Measurements from ENCODE around the gene CD2BP2.
"Not testable (repeated sequence)": the region's sequence is repeated elsewhere in the genome, so short reads cannot be mapped to it uniquely, and the experiment has no call there.

CD2BP2 gene

GRCh38 chr16:30358990-30359870 is 4.1 kb upstream of the CD2BP2 start:
- DNase-seq, result no peak

GRCh38 chr16:30358577-30358936 is 3.4 kb upstream of the CD2BP2 start:
- DNase-seq, result no peak

- DNase-seq, result no peak
Observed at GRCh38 chr16:30357715-30358576, 2.8 kb upstream of the CD2BP2 start.

GRCh38 chr16:30357085-30357714 is 2.1 kb upstream of the CD2BP2 start:
- DNase-seq, result no peak

- no peak for DNase-seq
Observed at GRCh38 chr16:30356401-30357084, 1.4 kb upstream of the CD2BP2 start.

GRCh38 chr16:30355954-30356308 is 823 bp upstream of the CD2BP2 start:
- no peak for DNase-seq

GRCh38 chr16:30354423-30355143 is 525 bp downstream of the CD2BP2 start:
- no peak for DNase-seq

- DNase-seq, result no peak
Observed at GRCh38 chr16:30353438-30354129, 1.5 kb downstream of the CD2BP2 start.

GRCh38 chr16:30352488-30353401 is 2.4 kb downstream of the CD2BP2 start:
- no peak for DNase-seq

- DNase-seq, result no peak
Observed at GRCh38 chr16:30351586-30352419, 3.3 kb downstream of the CD2BP2 start.

GRCh38 chr16:30351001-30351441 is 4.1 kb downstream of the CD2BP2 start:
- DNase-seq, result no peak

GRCh38 chr16:30350134-30350871 is 4.8 kb downstream of the CD2BP2 start:
- DNase-seq, result no peak

GRCh38 chr16:30349675-30350074 is 5.4 kb downstream of the CD2BP2 start:
- DNase-seq, result no peak

GRCh38 chr16:30348929-30349328 is 6.2 kb downstream of the CD2BP2 start:
- no peak for DNase-seq

- no peak for DNase-seq
Observed at GRCh38 chr16:30348113-30348512, 7.0 kb downstream of the CD2BP2 start.

GRCh38 chr16:30346286-30346685 is 8.8 kb downstream of the CD2BP2 start:
- DNase-seq, result no peak

GRCh38 chr16:30343491-30343820 is 11.7 kb downstream of the CD2BP2 start:
- DNase-seq, result not testable (repeated sequence)

- no peak for DNase-seq
Observed at GRCh38 chr16:30342751-30343490, 12.2 kb downstream of the CD2BP2 start.

All from 8988T (cell line).